ENCODE results near the gene ATP5F1D. TPM values are rescaled to one million over a fixed set of nuclear protein-coding genes. Genes with fewer than 3 reads are reported as not detected.

ATP5F1D gene
- total RNA-seq, 1 donor from 2014 or later, result 140 TPM

DNA sequence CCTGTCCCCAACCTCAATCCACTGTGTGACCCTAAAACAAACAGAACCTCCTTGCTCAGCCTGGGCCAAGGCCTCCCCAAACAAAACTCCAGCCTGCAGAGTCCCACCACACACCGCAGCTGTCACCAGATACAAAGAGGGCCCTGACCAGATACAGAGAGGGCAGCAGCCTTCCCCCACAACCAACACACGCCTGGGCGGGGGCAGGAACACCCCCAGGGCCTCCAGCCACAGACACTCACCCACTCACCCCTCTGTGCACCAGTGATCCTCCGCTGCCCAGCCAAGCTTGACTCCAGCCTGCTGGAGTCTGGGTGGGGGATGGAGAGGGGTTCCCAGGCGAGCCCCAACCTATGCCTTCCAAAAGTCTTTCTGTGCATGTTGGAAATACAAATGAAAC is 21.6 kb downstream of the ATP5F1D start:
- no peaks in the 10 kb centered on the region for H3K36me3 Mint-ChIP-seq (ENCODE audit: low read depth)
- TF ChIP-seq, protein P1, sequence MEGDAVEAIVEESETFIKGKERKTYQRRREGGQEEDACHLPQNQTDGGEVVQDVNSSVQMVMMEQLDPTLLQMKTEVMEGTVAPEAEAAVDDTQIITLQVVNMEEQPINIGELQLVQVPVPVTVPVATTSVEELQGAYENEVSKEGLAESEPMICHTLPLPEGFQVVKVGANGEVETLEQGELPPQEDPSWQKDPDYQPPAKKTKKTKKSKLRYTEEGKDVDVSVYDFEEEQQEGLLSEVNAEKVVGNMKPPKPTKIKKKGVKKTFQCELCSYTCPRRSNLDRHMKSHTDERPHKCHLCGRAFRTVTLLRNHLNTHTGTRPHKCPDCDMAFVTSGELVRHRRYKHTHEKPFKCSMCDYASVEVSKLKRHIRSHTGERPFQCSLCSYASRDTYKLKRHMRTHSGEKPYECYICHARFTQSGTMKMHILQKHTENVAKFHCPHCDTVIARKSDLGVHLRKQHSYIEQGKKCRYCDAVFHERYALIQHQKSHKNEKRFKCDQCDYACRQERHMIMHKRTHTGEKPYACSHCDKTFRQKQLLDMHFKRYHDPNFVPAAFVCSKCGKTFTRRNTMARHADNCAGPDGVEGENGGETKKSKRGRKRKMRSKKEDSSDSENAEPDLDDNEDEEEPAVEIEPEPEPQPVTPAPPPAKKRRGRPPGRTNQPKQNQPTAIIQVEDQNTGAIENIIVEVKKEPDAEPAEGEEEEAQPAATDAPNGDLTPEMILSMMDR (conservative IDR thresholded peaks at IDR 0.05), result no peak
- H3K4me1 Mint-ChIP-seq, result peaks cover 69% of the 10 kb centered on the region
- H3K27me3 Mint-ChIP-seq (ENCODE audit: low read depth), result peaks cover 35% of the 10 kb centered on the region
- peak overlapping the region; percentile 75 for H3K27ac Mint-ChIP-seq (ENCODE audit: unreplicated experiment)
- no peaks in the 10 kb centered on the region for H3K9me3 Mint-ChIP-seq
- no peak for DNase-seq (ENCODE audit: low read depth, low spot score)
- H3K4me3 Mint-ChIP-seq, result peak overlapping the region; percentile 86

DNA sequence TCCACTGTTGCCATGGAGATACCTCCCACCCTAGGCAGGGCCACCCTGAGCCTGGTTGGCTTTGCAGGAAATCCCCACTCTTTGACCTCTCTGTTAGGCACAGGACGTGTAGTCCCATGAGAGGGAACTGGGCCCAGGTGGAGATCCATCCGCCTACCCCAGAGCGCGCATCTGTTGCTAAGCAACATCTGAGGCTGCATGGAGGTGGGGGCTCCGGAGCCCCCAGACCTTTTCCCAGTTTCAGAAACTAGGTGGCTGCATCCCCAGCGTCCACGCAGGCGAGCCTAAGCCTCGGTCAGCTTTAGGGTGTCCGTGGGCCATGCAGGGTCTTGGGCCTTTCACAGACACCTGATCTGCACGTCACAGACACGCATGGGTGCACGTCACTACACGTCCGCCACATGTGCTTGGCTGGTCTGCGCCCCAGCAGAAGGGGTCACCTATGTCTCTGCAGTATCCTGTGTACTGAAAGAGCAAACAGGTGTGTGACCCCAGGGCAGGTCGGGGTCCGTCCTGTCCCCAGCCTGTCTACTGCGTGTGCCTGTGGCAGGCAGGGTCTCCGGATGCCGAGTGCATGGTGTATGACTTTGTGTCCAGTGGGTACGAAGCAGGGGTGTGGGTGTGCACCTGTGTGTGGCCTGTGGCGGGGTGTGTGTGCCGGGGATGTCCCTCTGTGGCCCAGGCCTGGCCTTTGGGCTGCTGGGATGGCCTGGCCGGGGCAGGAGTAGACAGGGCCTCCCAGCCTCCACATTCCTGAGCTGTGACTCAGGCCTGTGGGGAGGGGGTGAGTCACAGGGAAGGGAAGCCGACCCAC is 23.5 kb downstream of the ATP5F1D start:
- H3K27me3 Mint-ChIP-seq (ENCODE audit: low read depth), result peaks cover 28% of the 10 kb centered on the region
- peaks cover 62% of the 10 kb centered on the region for H3K4me1 Mint-ChIP-seq
- no peak for DNase-seq (ENCODE audit: low read depth, low spot score)
- H3K9me3 Mint-ChIP-seq, result no peaks in the 10 kb centered on the region
- H3K4me3 Mint-ChIP-seq, result peak overlapping the region; percentile 86
- peak overlapping the region; percentile 71 for H3K27ac Mint-ChIP-seq (ENCODE audit: unreplicated experiment)
- TF ChIP-seq, protein P1 (conservative IDR thresholded peaks at IDR 0.05), result no peak
- no peaks in the 10 kb centered on the region for H3K36me3 Mint-ChIP-seq (ENCODE audit: low read depth)

DNA sequence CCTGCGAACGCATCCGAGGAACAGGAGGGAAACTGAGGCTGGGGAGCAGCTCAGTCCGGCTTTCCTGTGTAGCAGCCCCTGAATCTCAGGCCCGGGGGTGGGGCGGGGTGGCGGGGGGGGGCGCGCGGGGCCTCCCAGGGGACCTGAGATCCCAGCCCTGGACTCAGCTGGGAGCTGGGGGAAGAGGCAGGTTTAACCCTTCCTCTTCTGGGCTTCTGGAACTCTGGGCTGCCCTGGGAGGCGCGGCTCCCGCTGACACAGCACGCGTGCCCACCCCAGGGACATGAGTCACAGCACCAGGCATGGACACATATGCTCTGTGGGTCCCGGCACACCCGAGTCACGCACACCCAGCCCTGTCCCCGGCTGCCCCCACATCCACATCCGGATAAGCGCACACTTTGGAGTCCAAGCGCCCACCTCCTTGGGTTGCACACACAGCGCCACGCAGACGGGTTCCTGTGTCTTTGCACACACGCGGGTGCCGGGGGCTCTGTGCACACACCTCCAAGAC is 24.1 kb downstream of the ATP5F1D start:
- no peak overlapping the region for H3K27ac Mint-ChIP-seq (ENCODE audit: unreplicated experiment)
- peak overlapping the region; percentile 86 for H3K4me3 Mint-ChIP-seq
- peaks cover 68% of the 10 kb centered on the region for H3K4me1 Mint-ChIP-seq

DNA sequence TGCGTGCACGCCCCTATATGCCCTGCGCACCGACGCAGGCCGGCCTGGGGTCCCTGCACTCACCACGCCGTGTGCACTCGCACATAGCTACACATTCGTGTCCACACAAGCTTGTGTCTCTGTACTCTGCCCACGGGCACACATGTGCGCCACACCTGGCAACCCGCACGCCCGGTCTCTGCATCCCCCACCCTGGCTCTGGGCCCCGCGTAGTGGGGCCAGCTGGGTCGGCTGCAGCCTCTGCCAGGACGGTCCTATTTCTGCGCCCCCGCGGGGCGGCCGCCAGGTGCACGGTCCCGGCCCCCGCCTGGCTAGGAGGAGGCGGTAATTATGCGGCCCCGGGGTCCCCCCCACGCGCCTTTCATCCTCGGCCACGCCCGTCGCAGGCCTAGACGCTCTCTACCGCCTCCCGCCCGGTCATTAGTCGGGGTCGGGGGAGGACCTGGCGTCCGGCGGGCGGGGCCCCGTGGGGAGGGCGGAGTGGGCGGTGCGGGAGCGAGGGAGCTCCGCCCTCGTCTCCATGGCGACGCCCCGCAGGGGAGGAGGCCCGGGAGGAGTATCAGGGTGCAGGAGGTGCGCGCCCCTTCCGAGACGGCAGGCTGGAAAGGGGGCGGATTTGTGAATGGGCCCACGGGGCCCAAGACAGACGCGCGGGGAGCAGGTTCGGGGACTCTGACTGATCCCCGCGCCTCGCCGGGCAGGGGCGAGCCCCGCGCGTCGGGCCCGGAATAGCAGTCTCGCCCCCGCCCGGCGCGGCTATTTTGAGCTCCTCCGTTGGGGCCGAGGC is 24.8 kb downstream of the ATP5F1D start:
- Mint-ChIP-seq H3K27ac (ENCODE audit: unreplicated experiment) (no peak overlapping the region), H3K4me1 (peaks cover 72% of the 10 kb centered on the region), H3K9me3 (no peaks in the 10 kb centered on the region), H3K36me3 (ENCODE audit: low read depth) (peaks cover 7% of the 10 kb centered on the region), H3K4me3 (peak overlapping the region; percentile 86), H3K27me3 (ENCODE audit: low read depth) (peaks cover 30% of the 10 kb centered on the region)
- TF ChIP-seq, protein P1 (conservative IDR thresholded peaks at IDR 0.05), result no peak
- DNase-seq (ENCODE audit: low read depth, low spot score), result peak; percentile 56

More for the DNA sequence above, 24.1 kb downstream of the ATP5F1D start:
- no peak for DNase-seq (ENCODE audit: low read depth, low spot score)
- TF ChIP-seq, protein P1 (conservative IDR thresholded peaks at IDR 0.05), result no peak
- peaks cover 4% of the 10 kb centered on the region for H3K36me3 Mint-ChIP-seq (ENCODE audit: low read depth)
- H3K27me3 Mint-ChIP-seq (ENCODE audit: low read depth), result peaks cover 27% of the 10 kb centered on the region
- H3K9me3 Mint-ChIP-seq, result no peaks in the 10 kb centered on the region

DNA sequence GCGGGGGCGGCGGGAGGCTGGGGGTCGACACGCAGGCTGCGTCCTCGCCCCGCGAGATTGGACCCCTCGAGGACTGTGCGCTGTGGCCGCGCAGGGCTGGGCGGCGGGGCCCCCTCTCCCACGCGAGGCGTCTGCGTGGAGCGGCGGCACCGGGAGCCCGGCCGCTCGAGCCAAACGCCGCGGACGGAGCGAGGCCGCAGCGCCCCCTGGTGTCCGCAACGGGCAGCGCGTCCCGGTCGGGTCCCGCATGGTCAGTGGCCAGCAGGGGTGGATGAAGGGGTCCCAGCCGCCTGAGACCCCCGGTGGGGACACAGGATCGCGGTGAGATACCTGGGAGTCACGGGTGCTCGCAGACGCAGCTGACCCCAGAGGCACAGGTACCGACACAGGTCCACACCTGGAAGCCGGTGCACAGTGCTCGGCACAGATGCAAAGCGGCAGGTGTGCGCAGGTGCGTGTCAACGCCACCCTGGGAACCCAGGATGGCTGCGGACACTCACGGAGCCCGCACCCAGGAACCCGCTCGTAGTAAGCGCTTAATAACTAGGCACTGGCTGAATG is 25.4 kb downstream of the ATP5F1D start:
- Mint-ChIP-seq H3K27me3 (ENCODE audit: low read depth) (peaks cover 24% of the 10 kb centered on the region), H3K27ac (ENCODE audit: unreplicated experiment) (peak overlapping the region; percentile 62), H3K4me3 (peak overlapping the region; percentile 80), H3K4me1 (peaks cover 72% of the 10 kb centered on the region), H3K9me3 (no peaks in the 10 kb centered on the region), H3K36me3 (ENCODE audit: low read depth) (peaks cover 12% of the 10 kb centered on the region)
- TF ChIP-seq, protein P1 (conservative IDR thresholded peaks at IDR 0.05), result peak; percentile 97
- DNase-seq (ENCODE audit: low read depth, low spot score), result peak; percentile 89

All from neural crest cell (in vitro differentiated cells).